Pancreas (tissue), 10 donors: Measurements from ENCODE around the gene PGM1. TPM values are rescaled to one million over a fixed set of nuclear protein-coding genes. Genes with fewer than 3 reads are reported as not detected.

ENCODE experiments used
- ATAC-seq, 4 donors: fragments of 200-7000 bp; cut with Tn5 transposase; one replicate each; pipeline versions ENCODE4 v1.8.0 to v1.9.1; 2020; ENCODE audit warnings: mild to moderate bottlenecking in 4 of 4, moderate library complexity in 4 of 4
- DNase-seq, 6 donors: peaks; one replicate each; pipeline ENCODE4 v3.0.0-alpha.2; 2020
- FAIRE-seq: peaks from 2 replicates; lab custom pipeline; 2012; peaks lifted over from hg19 to GRCh38; lab: Jason Lieb, UNC
- H3K27ac ChIP-seq, 4 donors: fragments of 200-600 bp; sonication (generic); 1 replicate in 3 of 4; 2 replicates in 1 of 4; pipeline versions ENCODE4 v1.5.0 to v1.8.0; 2020
- H3K27me3 ChIP-seq, 4 donors: fragments of 200-600 bp; one replicate each; pipeline ENCODE4 v1.8.0; 2021
- H3K36me3 ChIP-seq, 3 donors: fragments of 200-600 bp; sonication (generic) in 1 of 3; one replicate each; pipeline versions ENCODE4 v1.5.0 to v1.8.0; 2020 to 2021
- H3K4me1 ChIP-seq, 3 donors: fragments of 200-600 bp; one replicate each; pipeline ENCODE4 v1.8.0; 2021
- H3K4me3 ChIP-seq, 4 donors: fragments of 200-600 bp; sonication (generic) in 2 of 4; one replicate each; pipeline versions ENCODE4 v1.5.0 to v1.8.0; 2020 to 2021
- H3K9me3 ChIP-seq, 4 donors: fragments of 200-600 bp; one replicate each; pipeline ENCODE4 v1.8.0; 2021
- WGBS, 2 donors: extraction: QIAGEN DNeasy Blood & Tissue Kit; methylation state at CpG; one replicate each; pipeline ENCODE4 v1.1.7; 2013; 5-methylcytosine and 5-hydroxymethylcytosine counted together
- intact Hi-C, 3 donors: fragments of 100-400 bp; cut with DNase I; formaldehyde crosslinking; loops; one replicate each; pipeline versions ENCODE4 v1.11.1 to v1.14.2; 2022
- polyA plus RNA-seq, 2 donors: library from polyadenylated mRNA; stranded (reverse); fragments of 200-250 nt; gene quantifications; one replicate each; pipeline ENCODE4 v1.2.3, GENCODE V29; 2013
- total RNA-seq, 6 donors: library from RNA; stranded (reverse); fragmentation: NEBNext Ultra II Directional in 4 of 6; extraction: Animal tissue kit (Norgen Biotek cat#: 25700) in 4 of 6; gene quantifications; one replicate each; pipeline versions ENCODE4 v1.2.1 to v1.2.4, GENCODE V29; 2021 to 2023
- TF ChIP-seq, protein P1 (sequence below), 4 donors: fragments of 200-600 bp; sonication (generic) in 3 of 4; IDR thresholded peaks; one replicate each; pipeline versions ENCODE4 v1.5.0 to v1.8.0; 2021; ENCODE audit warnings: antibody characterized with exemption in 4 of 4
- donor health status: healthy with polysubstance abuse.
- donor health status: DM: no; HTN: no; CAD: no; lungs with moderate emphysema.
- donor health status: DM: no; HTN: no; CAD: no.
- donor health status: control.
- donor health status: control.
- donor health status: Bipolar disorder and iron deficiency.
- donor health status: DM: yes; HTN: yes; CAD: no.
- donor health status: DM: no; HTN: no; CAD: no.
- donor health status: DM: no; HTN: no; CAD: no.
- donor health status: DM: yes; HTN: yes; CAD: no.

The PGM1 gene
- total and polyA plus RNA-seq, 8 donors, result 19.8 to 106 (median 63.5) TPM

DNA sequence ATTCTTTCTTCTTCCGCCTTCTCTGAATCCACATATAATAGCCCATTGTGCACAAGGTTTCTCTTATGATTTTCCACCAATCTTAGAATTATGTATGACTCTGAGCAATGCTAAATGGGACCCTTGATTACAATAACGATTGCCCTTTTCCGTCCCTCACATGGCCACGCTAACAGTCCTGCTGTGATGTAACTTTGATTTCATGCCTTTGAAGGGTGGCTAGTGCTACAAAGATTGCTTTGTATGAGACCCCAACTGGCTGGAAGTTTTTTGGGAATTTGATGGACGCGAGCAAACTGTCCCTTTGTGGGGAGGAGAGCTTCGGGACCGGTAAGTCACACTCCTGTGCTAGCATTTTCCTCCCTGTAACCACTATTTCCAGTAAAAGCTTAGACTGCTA, 45.3 kb downstream of the PGM1 start:
- TF ChIP-seq, protein P1, sequence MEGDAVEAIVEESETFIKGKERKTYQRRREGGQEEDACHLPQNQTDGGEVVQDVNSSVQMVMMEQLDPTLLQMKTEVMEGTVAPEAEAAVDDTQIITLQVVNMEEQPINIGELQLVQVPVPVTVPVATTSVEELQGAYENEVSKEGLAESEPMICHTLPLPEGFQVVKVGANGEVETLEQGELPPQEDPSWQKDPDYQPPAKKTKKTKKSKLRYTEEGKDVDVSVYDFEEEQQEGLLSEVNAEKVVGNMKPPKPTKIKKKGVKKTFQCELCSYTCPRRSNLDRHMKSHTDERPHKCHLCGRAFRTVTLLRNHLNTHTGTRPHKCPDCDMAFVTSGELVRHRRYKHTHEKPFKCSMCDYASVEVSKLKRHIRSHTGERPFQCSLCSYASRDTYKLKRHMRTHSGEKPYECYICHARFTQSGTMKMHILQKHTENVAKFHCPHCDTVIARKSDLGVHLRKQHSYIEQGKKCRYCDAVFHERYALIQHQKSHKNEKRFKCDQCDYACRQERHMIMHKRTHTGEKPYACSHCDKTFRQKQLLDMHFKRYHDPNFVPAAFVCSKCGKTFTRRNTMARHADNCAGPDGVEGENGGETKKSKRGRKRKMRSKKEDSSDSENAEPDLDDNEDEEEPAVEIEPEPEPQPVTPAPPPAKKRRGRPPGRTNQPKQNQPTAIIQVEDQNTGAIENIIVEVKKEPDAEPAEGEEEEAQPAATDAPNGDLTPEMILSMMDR (IDR thresholded peaks at IDR 0.05), result no peak
- no peak for DNase-seq
- H3K9me3 ChIP-seq, result no peaks in the 10 kb centered on the region
- H3K27me3 ChIP-seq, result no peaks in the 10 kb centered on the region
- FAIRE-seq, result no peak
- WGBS, 2 donors, result 86 to 88% methylated on average over 8 of the region's 8 CpGs
- H3K36me3 ChIP-seq, result no peaks in the 10 kb centered on the region
- H3K4me3 ChIP-seq, result no peak overlapping the region
- ATAC-seq, result no peak
- H3K4me1 ChIP-seq, result peaks cover 37 to 57% (median 51%) of the 10 kb centered on the region in 3 donors
- H3K27ac ChIP-seq, result peak overlapping the region in 3 of 4 donors; percentile 8 to 86 (median 64)
- intact Hi-C loops, result no loop called here

DNA sequence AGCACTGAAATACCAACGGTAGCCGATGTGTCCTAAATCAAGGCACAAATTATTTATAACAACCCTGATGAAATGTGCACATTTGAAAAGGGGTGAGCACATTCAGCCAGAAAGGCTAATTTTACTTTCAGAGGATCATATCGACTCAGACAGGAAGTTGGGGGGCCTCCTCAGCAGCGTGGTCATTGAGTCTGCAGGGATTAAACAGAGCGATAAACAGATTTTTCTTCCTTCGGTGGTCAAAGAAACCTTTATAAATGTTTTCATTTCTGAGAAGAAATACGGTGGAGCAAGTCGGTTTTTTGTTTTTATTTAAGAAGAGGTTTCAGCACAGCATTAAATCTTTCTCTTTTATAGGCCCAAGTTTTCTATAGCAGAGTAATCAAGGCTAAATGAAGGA, 45.7 kb downstream of the PGM1 start:
- intact Hi-C loops, result no loop called here
- no peak for FAIRE-seq
- no peak for DNase-seq
- Histone ChIP-seq H3K27me3 (no peaks in the 10 kb centered on the region), H3K4me1 (peaks cover 41 to 61% (median 55%) of the 10 kb centered on the region in 3 donors), H3K9me3 (no peaks in the 10 kb centered on the region), H3K36me3 (no peaks in the 10 kb centered on the region), H3K4me3 (no peak overlapping the region), H3K27ac (peak overlapping the region in 3 of 4 donors; percentile 8 to 86 (median 64))
- TF ChIP-seq, protein P1 (IDR thresholded peaks at IDR 0.05), result no peak
- ATAC-seq, result no peak
- WGBS, 2 donors, result 78 to 83% methylated on average over 8 of the region's 8 CpGs

- DNase-seq, result peak in 2 of 6 donors; percentile 56 to 80
- Histone ChIP-seq H3K27me3 (no peaks in the 10 kb centered on the region), H3K4me3 (no peak overlapping the region), H3K4me1 (peaks cover 59 to 81% (median 75%) of the 10 kb centered on the region in 3 donors), H3K9me3 (no peaks in the 10 kb centered on the region), H3K36me3 (no peaks in the 10 kb centered on the region), H3K27ac (peak overlapping the region in 3 of 4 donors; percentile 35 to 86 (median 64))
- intact Hi-C loops, result no loop called here
- ATAC-seq, result peak; percentile 72 to 85 (median 82)
- WGBS, 2 donors, result 10 to 19% methylated on average over 4 of the region's 4 CpGs
- FAIRE-seq, result peak; percentile 5
- TF ChIP-seq, protein P1 (IDR thresholded peaks at IDR 0.05), result no peak
Observed at GRCh38 chr1:63640633-63641567, 47.7 kb downstream of the PGM1 start.

- H3K4me1 ChIP-seq, result peaks cover 59 to 82% (median 77%) of the 10 kb centered on the region in 3 donors
- no peaks in the 10 kb centered on the region for H3K9me3 ChIP-seq
- DNase-seq (no peak), ATAC-seq (no peak), FAIRE-seq (no peak)
- H3K4me3 ChIP-seq, result no peak overlapping the region
- H3K27me3 ChIP-seq, result no peaks in the 10 kb centered on the region
- H3K27ac ChIP-seq, result peak overlapping the region in 2 of 4 donors; percentile 64 to 86
- H3K36me3 ChIP-seq, result no peaks in the 10 kb centered on the region
- TF ChIP-seq, protein P1 (IDR thresholded peaks at IDR 0.05), result no peak
- 26 to 33% methylated on average over 4 of the region's 4 CpGs for WGBS, 2 donors
- intact Hi-C loops, result no loop called here
Observed at GRCh38 chr1:63641615-63642014, 48.4 kb downstream of the PGM1 start.
